Measurements from ENCODE around the gene KCTD6.

- no peak for TF ChIP-seq CTCF (IDR thresholded peaks at IDR 0.05)
- no peak for TF ChIP-seq POLR2AphosphoS5 (IDR thresholded peaks at IDR 0.05)
- TF ChIP-seq EP300 (IDR thresholded peaks at IDR 0.05): no peak
- TF ChIP-seq POLR2A (IDR thresholded peaks at IDR 0.05): no peak
These were observed 28.8 kb downstream of the KCTD6 start for GRCh38 chr3:58520403-58521335.

Measured in suprapubic skin (tissue), 4 donors.